ENCODE data around the gene KRT76. TPM values are rescaled to one million over a fixed set of nuclear protein-coding genes. Genes with fewer than 3 reads are reported as not detected.

The KRT76 gene
- total and polyA plus RNA-seq, 4 donors: not detected

- H3K9me3 ChIP-seq (ENCODE audit: control insufficient read depth in 4 of 4, insufficient read depth in 3 of 4, low read length in 3 of 4): no peaks in the 10 kb centered on the region
- no peak for ATAC-seq (ENCODE audit: insufficient read depth, low FRiP score)
- 55 to 79% methylated on average over 7 of the region's 7 CpGs for WGBS, 2 donors
- no peak overlapping the region for H3K4me3 ChIP-seq
- H3K27me3 ChIP-seq (ENCODE audit: control insufficient read depth in 3 of 3, insufficient read depth in 3 of 3, low read length in 2 of 3): peaks cover 3 to 26% (median 3%) of the 10 kb centered on the region in 3 donors
- no peak overlapping the region for H3K9ac ChIP-seq (ENCODE audit: insufficient read depth in 1 of 2, low read length in 2 of 2)
- H3K36me3 ChIP-seq (ENCODE audit: control insufficient read depth in 4 of 4, insufficient read depth in 4 of 4, low read length in 4 of 4): no peaks in the 10 kb centered on the region
- DNase-seq: peak in 2 of 3 donors; percentile 20 to 48
- H3K4me1 ChIP-seq (ENCODE audit: control insufficient read depth in 5 of 5, insufficient read depth in 5 of 5, low read length in 5 of 5): peaks cover 0 to 28% (median 5%) of the 10 kb centered on the region in 5 donors
- H3K27ac ChIP-seq (ENCODE audit: low read depth in 1 of 2, low read length in 1 of 2): no peak overlapping the region
- TF ChIP-seq CTCF (IDR thresholded peaks at IDR 0.05; ENCODE audit: control extremely low read depth, extremely low read depth): no peak
These were observed 41.8 kb upstream of the KRT76 start for GRCh38 chr12:52818887-52819420.

DNA sequence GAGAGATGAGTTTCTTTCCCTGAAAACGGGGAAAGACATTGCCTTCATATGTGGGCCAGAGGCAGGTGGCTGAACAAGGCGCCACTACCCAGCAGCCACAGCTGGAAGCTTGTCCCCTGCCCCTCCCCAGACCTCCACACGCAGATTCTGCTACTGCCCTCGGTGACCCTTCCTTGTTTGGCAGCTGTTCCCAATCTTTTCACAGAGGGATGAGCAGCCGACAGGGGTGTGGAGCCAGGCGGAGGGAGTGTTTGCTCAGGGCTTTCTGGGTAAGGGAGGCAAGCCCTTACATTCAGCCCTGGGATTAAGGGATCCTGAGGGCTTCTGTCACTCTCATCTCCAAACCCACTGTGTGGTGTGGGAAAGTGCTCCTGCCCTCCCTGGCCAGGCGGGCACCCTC lies 41.2 kb upstream of the KRT76 start:
- Histone ChIP-seq H3K9ac (ENCODE audit: insufficient read depth in 1 of 2, low read length in 2 of 2) (no peak overlapping the region), H3K9me3 (ENCODE audit: control insufficient read depth in 4 of 4, insufficient read depth in 3 of 4, low read length in 3 of 4) (no peaks in the 10 kb centered on the region), H3K36me3 (ENCODE audit: control insufficient read depth in 4 of 4, insufficient read depth in 4 of 4, low read length in 4 of 4) (no peaks in the 10 kb centered on the region), H3K4me1 (ENCODE audit: control insufficient read depth in 5 of 5, insufficient read depth in 5 of 5, low read length in 5 of 5) (peaks cover 0 to 33% (median 8%) of the 10 kb centered on the region in 5 donors), H3K27me3 (ENCODE audit: control insufficient read depth in 3 of 3, insufficient read depth in 3 of 3, low read length in 2 of 3) (peaks cover 0 to 24% (median 3%) of the 10 kb centered on the region in 3 donors), H3K4me3 (no peak overlapping the region), H3K27ac (ENCODE audit: low read depth in 1 of 2, low read length in 1 of 2) (no peak overlapping the region)
- WGBS, 2 donors: 44 to 52% methylated on average over 7 of the region's 7 CpGs
- peak; percentile 67 to 78 (median 70) for DNase-seq
- ATAC-seq (ENCODE audit: insufficient read depth, low FRiP score): no peak
- no peak for TF ChIP-seq CTCF (IDR thresholded peaks at IDR 0.05; ENCODE audit: control extremely low read depth, extremely low read depth)

- Histone ChIP-seq H3K36me3 (ENCODE audit: control insufficient read depth in 4 of 4, insufficient read depth in 4 of 4, low read length in 4 of 4) (no peaks in the 10 kb centered on the region), H3K27ac (ENCODE audit: low read depth in 1 of 2, low read length in 1 of 2) (no peak overlapping the region), H3K27me3 (ENCODE audit: control insufficient read depth in 3 of 3, insufficient read depth in 3 of 3, low read length in 2 of 3) (peaks cover 0 to 21% (median 3%) of the 10 kb centered on the region in 3 donors), H3K9me3 (ENCODE audit: control insufficient read depth in 4 of 4, insufficient read depth in 3 of 4, low read length in 3 of 4) (no peaks in the 10 kb centered on the region), H3K4me3 (no peak overlapping the region), H3K4me1 (ENCODE audit: control insufficient read depth in 5 of 5, insufficient read depth in 5 of 5, low read length in 5 of 5) (peaks cover 0 to 33% (median 8%) of the 10 kb centered on the region in 5 donors), H3K9ac (ENCODE audit: insufficient read depth in 1 of 2, low read length in 2 of 2) (no peak overlapping the region)
- 76 to 85% methylated on average over 2 of the region's 2 CpGs for WGBS, 2 donors
- ATAC-seq (ENCODE audit: insufficient read depth, low FRiP score) (no peak), DNase-seq (no peak)
- TF ChIP-seq CTCF (IDR thresholded peaks at IDR 0.05; ENCODE audit: control extremely low read depth, extremely low read depth): no peak
These were observed 40.6 kb upstream of the KRT76 start for GRCh38 chr12:52817699-52818238.

Measured in lung (tissue), 12 donors.